Naive thymus-derived CD4-positive, alpha-beta T cell (primary cell): ENCODE measurements around the gene ACIN1. TPM values are rescaled to one million over a fixed set of nuclear protein-coding genes. Genes with fewer than 3 reads are reported as not detected.

ENCODE experiments used
- ATAC-seq: fragments of 150-1000 bp; cut with Tn5 transposase; 2 replicates; pipeline ENCODE4 v1.10.0; 2021; ENCODE audit warnings: mild to moderate bottlenecking, moderate library complexity
- CTCF ChIA-PET: fragments of 350-600 bp; sonication (Branson Sonifier 250); formaldehyde crosslinking; loops from one replicate; lab custom pipeline; 2021; ENCODE audit warnings: antibody characterized with exemption; lab: Charles Lee
- POLR2A ChIA-PET: fragments of 350-600 bp; sonication (Branson Sonifier 250); formaldehyde crosslinking; loops from one replicate; lab custom pipeline; 2021; ENCODE audit warnings: antibody characterized with exemption, inconsistent platforms; lab: Charles Lee
- DNase-seq, 9 donors: peaks; one replicate each; pipeline versions ENCODE4 v3.0.0 to v3.0.0-alpha.2; 2020 to 2022; ENCODE audit warnings: mixed read lengths in 1 of 9
- H3K27ac ChIP-seq: one replicate; pipeline ENCODE4 v1.7.0; 2013; ENCODE audit warnings: mild to moderate bottlenecking, low read depth, low read length, moderate library complexity
- H3K27me3 ChIP-seq, 2 donors: one replicate each; pipeline ENCODE4 v1.7.0; 2013; ENCODE audit warnings: low read length in 2 of 2, mild to moderate bottlenecking in 2 of 2, moderate library complexity in 2 of 2; ENCODE audit not compliant: control insufficient read depth in 2 of 2, insufficient read depth in 2 of 2
- H3K36me3 ChIP-seq, 3 experiments: 1 replicate in 2 of 3; 2 replicates in 1 of 3; pipeline ENCODE4 v1.7.0; 2013; ENCODE audit warnings: low read length in 3 of 3, mild to moderate bottlenecking in 3 of 3, moderate library complexity in 1 of 3; ENCODE audit not compliant: insufficient read depth in 3 of 3, control insufficient read depth in 2 of 3
- H3K4me1 ChIP-seq, 2 donors: one replicate each; pipeline ENCODE4 v1.7.0; 2013; ENCODE audit warnings: low read length in 2 of 2, mild to moderate bottlenecking in 2 of 2, moderate library complexity in 1 of 2; ENCODE audit not compliant: control insufficient read depth in 2 of 2, insufficient read depth in 2 of 2
- H3K4me3 ChIP-seq: 2 replicates; pipeline ENCODE4 v1.7.0; 2013; ENCODE audit warnings: mild to moderate bottlenecking, low read length
- H3K9me3 ChIP-seq, 3 experiments: 1 replicate in 2 of 3; 2 replicates in 1 of 3; pipeline ENCODE4 v1.7.0; 2013; ENCODE audit warnings: low read length in 3 of 3; ENCODE audit not compliant: control insufficient read depth in 2 of 3
- H3K27ac Mint-ChIP-seq, 9 donors: one replicate each; pipeline ENCODE4 v1.8.0; 2020 to 2022; ENCODE audit warnings: mixed read lengths in 9 of 9, mild to moderate bottlenecking in 8 of 9, moderate library complexity in 5 of 9, inconsistent platforms in 2 of 9
- H3K27me3 Mint-ChIP-seq, 5 donors: one replicate each; pipeline ENCODE4 v1.8.0; 2021 to 2022; ENCODE audit warnings: mixed read lengths in 5 of 5, mild to moderate bottlenecking in 1 of 5
- H3K36me3 Mint-ChIP-seq, 5 donors: one replicate each; pipeline ENCODE4 v1.8.0; 2020 to 2022; ENCODE audit warnings: mixed read lengths in 5 of 5, mild to moderate bottlenecking in 3 of 5, inconsistent platforms in 1 of 5
- H3K4me1 Mint-ChIP-seq, 7 donors: one replicate each; pipeline ENCODE4 v1.8.0; 2020 to 2022; ENCODE audit warnings: mixed read lengths in 7 of 7, mild to moderate bottlenecking in 3 of 7, inconsistent platforms in 1 of 7
- H3K4me3 Mint-ChIP-seq, 10 donors: one replicate each; pipeline ENCODE4 v1.8.0; 2020 to 2022; ENCODE audit warnings: mild to moderate bottlenecking in 10 of 10, mixed read lengths in 10 of 10, moderate library complexity in 6 of 10, inconsistent platforms in 2 of 10
- H3K9me3 Mint-ChIP-seq, 11 donors: one replicate each; pipeline ENCODE4 v1.8.0; 2020 to 2022; ENCODE audit warnings: mixed read lengths in 11 of 11, mild to moderate bottlenecking in 4 of 11, inconsistent platforms in 1 of 11, moderate library complexity in 1 of 11
- intact Hi-C, 2 donors: fragments of 100-400 bp; cut with micrococcal nuclease; formaldehyde crosslinking; loops; one replicate each; pipeline ENCODE4 v1.15.1; 2023
- polyA plus RNA-seq, 2 donors: library from polyadenylated mRNA; unstranded; fragments of 300-500 nt; fragmentation: Illumina TruSeq; gene quantifications; one replicate each; pipeline ENCODE4 v1.2.3, GENCODE V29; 2021
- total RNA-seq, 6 experiments: library from RNA in 5 of 6; stranded (reverse) in 5 of 6; gene quantifications; 1 replicate in 5 of 6; 2 replicates in 1 of 6; pipeline ENCODE4 v1.2.3 and lab custom pipeline; 2021 to 2026

ACIN1 gene
- total and polyA plus RNA-seq, 7 experiments from 2014 or later, result 8.7 to 360 (median 241) TPM

DNA sequence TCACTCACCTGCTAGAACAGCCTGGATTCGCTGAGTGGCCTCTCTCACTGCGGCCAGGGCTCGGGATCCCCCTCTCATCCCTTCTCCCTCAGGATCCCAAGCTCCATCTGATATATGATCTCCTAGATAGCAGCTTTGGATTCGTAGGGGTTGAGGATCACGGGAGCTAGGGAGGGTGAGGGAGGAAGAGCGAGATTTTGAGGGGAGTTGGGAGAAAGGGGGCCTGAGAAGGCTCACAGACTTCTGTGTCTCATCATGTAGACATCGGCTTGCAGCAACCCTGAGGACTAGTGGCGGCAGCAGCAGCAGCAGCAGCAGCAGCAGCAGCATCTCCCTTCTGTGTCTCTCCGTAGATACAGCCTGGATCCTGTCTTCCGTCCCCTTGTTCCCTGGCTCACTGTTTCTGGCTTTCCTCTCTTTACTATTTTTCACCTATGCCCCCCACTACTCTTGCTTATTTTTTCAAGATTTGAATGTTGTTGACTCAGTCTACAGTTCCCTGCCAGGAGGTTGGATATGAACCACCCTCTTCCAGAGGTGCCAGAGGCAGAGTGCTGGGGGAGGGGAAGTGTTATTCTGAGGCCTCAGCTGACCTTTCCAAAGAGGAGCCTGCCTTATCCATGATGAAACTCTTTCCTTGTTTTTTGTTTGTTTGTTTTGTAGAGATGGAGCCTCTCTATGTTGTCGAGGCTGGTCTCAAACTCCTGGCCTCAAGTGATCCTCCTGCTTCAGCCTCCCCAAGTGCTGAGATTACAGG is 9.8 kb upstream of the ACIN1 start, which contains the start of gene CIROP:
TSS of gene CIROP (minus strand) at position 399 of the 757 bp plus-strand sequence. CDS start at position 330, 69 bp downstream.
- peaks cover 0 to 11% (median 0%) of the 10 kb centered on the region in 7 donors for H3K4me1 Mint-ChIP-seq
- H3K36me3 Mint-ChIP-seq, result no peaks in the 10 kb centered on the region
- intact Hi-C loops, result no loop called here
- Histone ChIP-seq H3K4me3 (no peak within 1 kb of the TSS), H3K9me3 (no peaks in the 10 kb centered on the region), H3K27me3 (no peaks in the 10 kb centered on the region), H3K27ac (no peak within 1 kb of the TSS), H3K36me3 (no peaks in the 10 kb centered on the region), H3K4me1 (no peaks in the 10 kb centered on the region)
- H3K9me3 Mint-ChIP-seq, result no peaks in the 10 kb centered on the region
- no peak within 1 kb of the TSS for H3K4me3 Mint-ChIP-seq
- peaks cover 0 to 7% (median 0%) of the 10 kb centered on the region in 5 donors for H3K27me3 Mint-ChIP-seq
- peak within 1 kb of the TSS in 3 of 9 donors; percentile 45 to 80 (median 73) for H3K27ac Mint-ChIP-seq
- CTCF ChIA-PET, result interaction anchor here (1.9 kb wide), 1 partner anchor 37 kb away, joined by 9 read pairs; no protein-coding TSS in a partner anchor
- POLR2A ChIA-PET, result interaction anchor here (1.8 kb wide), 1 partner anchor 10 kb away, joined by 5 read pairs; the partner anchor contains the start of genes ACIN1 and C14orf119
- ATAC-seq (no peak), DNase-seq (no peak)

DNA sequence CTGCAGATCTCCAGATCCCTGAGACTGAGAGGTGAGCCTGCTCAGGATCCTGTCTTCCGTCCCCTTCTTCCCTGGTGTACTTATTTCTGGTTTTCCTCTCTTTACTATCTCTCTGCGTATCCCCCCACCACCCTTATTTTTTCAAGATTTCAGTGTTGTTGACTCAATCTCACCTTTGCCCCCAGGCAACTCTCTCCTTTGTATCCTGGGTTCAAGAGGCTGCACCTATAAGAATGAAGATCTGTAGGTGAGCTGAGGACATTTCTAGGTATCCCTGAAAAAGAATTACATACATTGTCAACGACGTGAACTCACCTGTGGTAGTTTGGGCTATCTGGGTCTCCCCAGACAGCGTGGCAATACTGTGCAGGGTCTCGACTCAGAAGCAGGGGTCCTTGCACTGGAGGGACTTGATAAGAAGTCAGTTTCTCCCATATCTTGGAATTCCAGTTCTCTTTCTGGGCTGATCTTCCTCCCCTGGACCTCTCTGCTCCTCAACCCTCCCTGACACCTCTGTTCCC is 9.2 kb upstream of the ACIN1 start:
- CTCF ChIA-PET, result interaction anchor here (1.3 to 1.9 kb wide), 2 partner anchors 36 to 118 kb away, joined by 3 to 9 read pairs; no protein-coding TSS in a partner anchor
- H3K9me3 ChIP-seq, result no peaks in the 10 kb centered on the region
- DNase-seq (no peak), ATAC-seq (no peak)
- intact Hi-C loops, result no loop called here
- no peaks in the 10 kb centered on the region for H3K4me1 ChIP-seq
- Mint-ChIP-seq H3K4me1 (peaks cover 0 to 18% (median 3%) of the 10 kb centered on the region in 7 donors), H3K4me3 (no peak overlapping the region), H3K36me3 (peaks cover 0 to 4% (median 2%) of the 10 kb centered on the region in 5 donors), H3K27ac (no peak overlapping the region), H3K27me3 (peaks cover 0 to 5% (median 0%) of the 10 kb centered on the region in 5 donors), H3K9me3 (no peaks in the 10 kb centered on the region)
- POLR2A ChIA-PET, result interaction anchor here (1.8 kb wide), 1 partner anchor 9 kb away, joined by 5 read pairs; the partner anchor contains the start of genes ACIN1 and C14orf119
- H3K27me3 ChIP-seq, result no peaks in the 10 kb centered on the region
- no peak overlapping the region for H3K4me3 ChIP-seq
- H3K27ac ChIP-seq, result no peak overlapping the region
- no peaks in the 10 kb centered on the region for H3K36me3 ChIP-seq

DNA sequence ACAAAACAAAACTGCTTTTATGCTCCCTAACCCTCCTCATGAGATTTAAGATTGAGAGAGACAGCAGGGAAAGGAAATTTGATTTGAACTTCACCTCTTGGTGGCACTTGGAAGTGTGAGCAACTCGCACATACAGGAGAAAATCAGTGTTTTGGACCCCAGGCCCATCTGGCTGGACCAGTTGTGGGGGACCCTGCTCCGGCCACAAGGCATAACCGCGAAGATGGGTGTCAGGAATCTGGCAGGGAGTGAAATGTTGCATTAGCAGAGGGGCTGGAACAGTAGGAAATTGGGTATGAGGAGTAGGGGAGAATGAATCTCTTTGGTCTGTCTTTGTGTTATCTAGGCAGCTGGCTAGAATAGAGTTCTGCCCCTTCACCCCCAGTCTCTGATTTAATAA is 8.6 kb upstream of the ACIN1 start:
- Mint-ChIP-seq H3K36me3 (peaks cover 0 to 8% (median 6%) of the 10 kb centered on the region in 5 donors), H3K9me3 (no peaks in the 10 kb centered on the region), H3K4me1 (peaks cover 0 to 20% (median 3%) of the 10 kb centered on the region in 7 donors), H3K27ac (peak overlapping the region in 1 of 9 donors; percentile 80), H3K27me3 (peaks cover 0 to 5% (median 0%) of the 10 kb centered on the region in 5 donors), H3K4me3 (no peak overlapping the region)
- H3K27ac ChIP-seq, result no peak overlapping the region
- no peaks in the 10 kb centered on the region for H3K27me3 ChIP-seq
- H3K36me3 ChIP-seq, result peaks cover 0 to under 1% (median 0%) of the 10 kb centered on the region in 3 experiments
- intact Hi-C loops, result no loop called here
- no peak for DNase-seq
- H3K4me1 ChIP-seq, result no peaks in the 10 kb centered on the region
- H3K9me3 ChIP-seq, result no peaks in the 10 kb centered on the region
- no peak for ATAC-seq
- ChIA-PET POLR2A (interaction anchor here (1.8 kb wide), 1 partner anchor 8 kb away, joined by 5 read pairs; the partner anchor contains the start of genes ACIN1 and C14orf119), CTCF (interaction anchor here (0.6 to 1.9 kb wide), 4 partner anchors 9 to 117 kb away, joined by 3 to 9 read pairs (median 4); partner anchors contain the start of gene ACIN1)
- no peak overlapping the region for H3K4me3 ChIP-seq

DNA sequence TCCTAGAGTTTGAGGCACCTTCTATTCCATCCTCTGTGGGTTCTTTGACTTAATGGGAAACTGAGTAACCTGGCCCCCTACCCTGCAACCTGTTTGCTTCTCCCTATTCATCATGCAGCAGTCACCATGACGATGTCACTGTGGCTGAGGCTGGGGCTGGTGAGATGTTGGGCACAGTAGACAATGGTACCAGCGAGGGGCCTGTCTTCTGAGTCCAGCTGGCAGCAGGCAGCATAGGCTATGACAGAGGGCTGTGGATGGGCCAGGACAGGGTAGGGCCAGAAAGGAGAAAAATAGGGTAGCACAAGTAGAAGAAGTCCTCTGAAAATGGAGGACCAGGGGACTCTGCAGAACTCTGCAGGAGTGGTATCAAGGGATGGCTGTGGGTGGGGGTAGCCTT is 7.9 kb upstream of the ACIN1 start:
- ChIA-PET CTCF (interaction anchor here (0.6 to 1.9 kb wide), 4 partner anchors 8 to 117 kb away, joined by 3 to 9 read pairs (median 4); partner anchors contain the start of gene ACIN1), POLR2A (no interaction called here)
- Mint-ChIP-seq H3K4me3 (no peak overlapping the region), H3K36me3 (peaks cover 0 to 15% (median 6%) of the 10 kb centered on the region in 5 donors), H3K27me3 (peaks cover 0 to 5% (median 0%) of the 10 kb centered on the region in 5 donors), H3K4me1 (peaks cover 0 to 27% (median 6%) of the 10 kb centered on the region in 7 donors), H3K27ac (no peak overlapping the region), H3K9me3 (no peaks in the 10 kb centered on the region)
- no peak for ATAC-seq
- no peak for DNase-seq
- H3K9me3 ChIP-seq, result no peaks in the 10 kb centered on the region
- peaks cover 2 to 6% (median 4%) of the 10 kb centered on the region in 3 experiments for H3K36me3 ChIP-seq
- peaks cover 0 to 5% of the 10 kb centered on the region in 2 donors for H3K4me1 ChIP-seq
- H3K27me3 ChIP-seq, result no peaks in the 10 kb centered on the region
- H3K4me3 ChIP-seq, result no peak overlapping the region
- H3K27ac ChIP-seq, result no peak overlapping the region
- intact Hi-C loops, result no loop called here

- POLR2A ChIA-PET, result no interaction called here
Measured at GRCh38 chr14:23101986-23102625, 7.2 kb upstream of the ACIN1 start.

More at GRCh38 chr14:23101986-23102625, 7.2 kb upstream of the ACIN1 start:
- H3K27me3 ChIP-seq, result no peaks in the 10 kb centered on the region
- Mint-ChIP-seq H3K27me3 (peaks cover 0 to 5% (median 0%) of the 10 kb centered on the region in 5 donors), H3K27ac (peak overlapping the region in 2 of 9 donors; percentile 18 to 67), H3K9me3 (no peaks in the 10 kb centered on the region), H3K36me3 (peaks cover 0 to 22% (median 13%) of the 10 kb centered on the region in 5 donors), H3K4me3 (no peak overlapping the region), H3K4me1 (peaks cover 0 to 34% (median 13%) of the 10 kb centered on the region in 7 donors)
- no peak overlapping the region for H3K4me3 ChIP-seq
- peaks cover 6 to 12% of the 10 kb centered on the region in 2 donors for H3K4me1 ChIP-seq
- intact Hi-C loops, result no loop called here
- DNase-seq (no peak), ATAC-seq (no peak)
- H3K27ac ChIP-seq, result no peak overlapping the region
- H3K9me3 ChIP-seq, result no peaks in the 10 kb centered on the region
- H3K36me3 ChIP-seq, result peaks cover 6 to 9% (median 6%) of the 10 kb centered on the region in 3 experiments
- CTCF ChIA-PET, result interaction anchor here (1.5 kb wide), 1 partner anchor 18 kb away, joined by 3 read pairs; no protein-coding TSS in a partner anchor
